ENCODE measurements around the gene NFKBIA. TPM values are rescaled to one million over a fixed set of nuclear protein-coding genes. Genes with fewer than 3 reads are reported as not detected.

NFKBIA gene
- total RNA-seq, 1 experiment from 2014 or later, result 29.3 TPM

DNA sequence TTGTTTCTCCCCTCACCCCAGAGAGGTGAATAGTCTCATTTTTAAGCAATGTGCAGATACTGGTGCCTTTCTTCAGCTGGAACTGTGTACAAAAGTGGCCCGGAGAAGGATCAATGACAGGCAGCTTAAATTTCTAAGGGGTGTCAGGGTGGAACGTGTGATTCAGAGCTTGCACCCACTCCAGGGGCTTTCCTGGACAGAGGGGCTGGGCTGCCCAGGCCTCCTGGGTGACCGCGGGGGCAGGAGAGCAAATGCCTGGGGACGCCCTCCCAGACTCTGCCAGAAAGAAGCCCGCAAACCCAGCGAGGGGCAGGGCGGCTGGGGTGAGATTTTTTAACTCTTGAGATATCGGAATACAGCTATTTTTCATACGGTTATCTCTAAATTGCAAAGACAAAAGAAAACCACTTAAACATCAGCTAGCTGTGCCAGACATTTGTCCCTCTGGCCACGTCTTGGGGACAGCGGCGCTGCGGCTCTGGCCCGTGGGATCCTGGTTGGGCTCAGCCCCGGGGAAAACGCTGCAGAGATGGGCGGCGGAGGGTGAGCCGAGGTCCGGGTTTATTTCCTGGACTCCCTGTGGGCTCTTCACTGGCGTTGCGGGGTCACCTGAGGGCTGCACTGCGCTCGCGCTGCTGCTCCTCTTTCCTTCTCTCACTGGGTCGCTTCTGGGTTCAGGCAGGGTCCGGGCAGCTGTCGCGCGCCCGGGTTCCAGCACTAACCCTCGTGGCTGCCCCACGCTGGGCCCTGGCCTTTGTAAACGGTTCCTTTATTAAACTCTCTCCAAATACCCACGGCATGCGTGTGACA lies 35.8 kb downstream of the NFKBIA start (continued):
- TF ChIP-seq, protein P1, sequence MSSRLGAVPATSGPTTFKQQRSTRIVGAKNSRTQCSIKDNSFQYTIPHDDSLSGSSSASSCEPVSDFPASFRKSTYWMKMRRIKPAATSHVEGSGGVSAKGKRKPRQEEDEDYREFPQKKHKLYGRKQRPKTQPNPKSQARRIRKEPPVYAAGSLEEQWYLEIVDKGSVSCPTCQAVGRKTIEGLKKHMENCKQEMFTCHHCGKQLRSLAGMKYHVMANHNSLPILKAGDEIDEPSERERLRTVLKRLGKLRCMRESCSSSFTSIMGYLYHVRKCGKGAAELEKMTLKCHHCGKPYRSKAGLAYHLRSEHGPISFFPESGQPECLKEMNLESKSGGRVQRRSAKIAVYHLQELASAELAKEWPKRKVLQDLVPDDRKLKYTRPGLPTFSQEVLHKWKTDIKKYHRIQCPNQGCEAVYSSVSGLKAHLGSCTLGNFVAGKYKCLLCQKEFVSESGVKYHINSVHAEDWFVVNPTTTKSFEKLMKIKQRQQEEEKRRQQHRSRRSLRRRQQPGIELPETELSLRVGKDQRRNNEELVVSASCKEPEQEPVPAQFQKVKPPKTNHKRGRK (CRISPR knock-in tag; IDR thresholded peaks at IDR 0.05; ENCODE audit: borderline replicate concordance), result no peak
- TF ChIP-seq GABPB1 (CRISPR knock-in tag; IDR thresholded peaks at IDR 0.05), result no peak
- no peak for TF ChIP-seq ZBTB21 (CRISPR knock-in tag; IDR thresholded peaks at IDR 0.05; ENCODE audit: borderline replicate concordance)

GRCh38 chr14:35368139-35368460 lies 36.4 kb downstream of the NFKBIA start:
- Mint-ChIP-seq H3K27ac (no peak overlapping the region), H3K4me3 (no peak overlapping the region), H3K27me3 (ENCODE audit: low read depth) (peaks cover 4% of the 10 kb centered on the region; the same call in 1 of the 2 replicates), H3K9me3 (peaks cover 8% of the 10 kb centered on the region), H3K4me1 (peaks cover 22% of the 10 kb centered on the region), H3K36me3 (no peaks in the 10 kb centered on the region)
- TF ChIP-seq TP53 (CRISPR knock-in tag; IDR thresholded peaks at IDR 0.05) (no peak), PRDM15 (CRISPR knock-in tag; IDR thresholded peaks at IDR 0.05) (no peak), ZBTB21 (CRISPR knock-in tag; IDR thresholded peaks at IDR 0.05; ENCODE audit: borderline replicate concordance) (no peak), FOXP1 (CRISPR knock-in tag; IDR thresholded peaks at IDR 0.05; ENCODE audit: borderline replicate concordance) (no peak), GTF2I (CRISPR knock-in tag; conservative IDR thresholded peaks at IDR 0.05) (no peak), TEAD4 (CRISPR knock-in tag; IDR thresholded peaks at IDR 0.05) (no peak), ELF4 (CRISPR knock-in tag; IDR thresholded peaks at IDR 0.05; ENCODE audit: low read depth) (no peak), PRRX2 (CRISPR knock-in tag; IDR thresholded peaks at IDR 0.05) (no peak), MXD4 (CRISPR knock-in tag; IDR thresholded peaks at IDR 0.05; ENCODE audit: borderline replicate concordance) (no peak), CBFB (CRISPR knock-in tag; IDR thresholded peaks at IDR 0.05; ENCODE audit: low read depth) (no peak), MLX (CRISPR knock-in tag; IDR thresholded peaks at IDR 0.05) (no peak), NFYB (CRISPR knock-in tag; conservative IDR thresholded peaks at IDR 0.05; ENCODE audit: low read depth) (no peak), EMX1 (CRISPR knock-in tag; IDR thresholded peaks at IDR 0.05) (no peak), RORB (CRISPR knock-in tag; IDR thresholded peaks at IDR 0.05) (no peak), ZNF263 (CRISPR knock-in tag; IDR thresholded peaks at IDR 0.05; ENCODE audit: low read depth) (no peak), CREM (CRISPR knock-in tag; IDR thresholded peaks at IDR 0.05) (no peak), FOXJ3 (CRISPR knock-in tag; IDR thresholded peaks at IDR 0.05; ENCODE audit: borderline replicate concordance) (no peak)
- POLR2A ChIA-PET, result interaction anchor here (1.3 to 1.5 kb wide), 2 partner anchors 16 to 36 kb away, joined by 5 to 10 read pairs; no protein-coding TSS in a partner anchor
- CTCF ChIA-PET, result interaction anchor here (0.6 to 2.9 kb wide), 5 partner anchors 31 to 153 kb away, joined by 3 to 11 read pairs (median 5); partner anchors contain the start of gene NFKBIA
- DNase-seq (ENCODE audit: low spot score) (no peak), ATAC-seq (peak; percentile 10; the same call in 1 of the 2 replicates)
